Activated naive CD4-positive, alpha-beta T cell treated with anti-CD3 and anti-CD28 coated beads, Interleukin-2, amount 10 ng/mL, durations not matched to agents 5 hours and 36 hours (primary cell): ENCODE data around the gene SETX. TPM values are rescaled to one million over a fixed set of nuclear protein-coding genes. Genes with fewer than 3 reads are reported as not detected.

ENCODE experiments used
- total RNA-seq, 2 experiments: library from RNA; stranded (reverse); gene quantifications; one replicate each; pipeline ENCODE4 v1.2.3, GENCODE V29; 2021

The SETX gene, protein sequence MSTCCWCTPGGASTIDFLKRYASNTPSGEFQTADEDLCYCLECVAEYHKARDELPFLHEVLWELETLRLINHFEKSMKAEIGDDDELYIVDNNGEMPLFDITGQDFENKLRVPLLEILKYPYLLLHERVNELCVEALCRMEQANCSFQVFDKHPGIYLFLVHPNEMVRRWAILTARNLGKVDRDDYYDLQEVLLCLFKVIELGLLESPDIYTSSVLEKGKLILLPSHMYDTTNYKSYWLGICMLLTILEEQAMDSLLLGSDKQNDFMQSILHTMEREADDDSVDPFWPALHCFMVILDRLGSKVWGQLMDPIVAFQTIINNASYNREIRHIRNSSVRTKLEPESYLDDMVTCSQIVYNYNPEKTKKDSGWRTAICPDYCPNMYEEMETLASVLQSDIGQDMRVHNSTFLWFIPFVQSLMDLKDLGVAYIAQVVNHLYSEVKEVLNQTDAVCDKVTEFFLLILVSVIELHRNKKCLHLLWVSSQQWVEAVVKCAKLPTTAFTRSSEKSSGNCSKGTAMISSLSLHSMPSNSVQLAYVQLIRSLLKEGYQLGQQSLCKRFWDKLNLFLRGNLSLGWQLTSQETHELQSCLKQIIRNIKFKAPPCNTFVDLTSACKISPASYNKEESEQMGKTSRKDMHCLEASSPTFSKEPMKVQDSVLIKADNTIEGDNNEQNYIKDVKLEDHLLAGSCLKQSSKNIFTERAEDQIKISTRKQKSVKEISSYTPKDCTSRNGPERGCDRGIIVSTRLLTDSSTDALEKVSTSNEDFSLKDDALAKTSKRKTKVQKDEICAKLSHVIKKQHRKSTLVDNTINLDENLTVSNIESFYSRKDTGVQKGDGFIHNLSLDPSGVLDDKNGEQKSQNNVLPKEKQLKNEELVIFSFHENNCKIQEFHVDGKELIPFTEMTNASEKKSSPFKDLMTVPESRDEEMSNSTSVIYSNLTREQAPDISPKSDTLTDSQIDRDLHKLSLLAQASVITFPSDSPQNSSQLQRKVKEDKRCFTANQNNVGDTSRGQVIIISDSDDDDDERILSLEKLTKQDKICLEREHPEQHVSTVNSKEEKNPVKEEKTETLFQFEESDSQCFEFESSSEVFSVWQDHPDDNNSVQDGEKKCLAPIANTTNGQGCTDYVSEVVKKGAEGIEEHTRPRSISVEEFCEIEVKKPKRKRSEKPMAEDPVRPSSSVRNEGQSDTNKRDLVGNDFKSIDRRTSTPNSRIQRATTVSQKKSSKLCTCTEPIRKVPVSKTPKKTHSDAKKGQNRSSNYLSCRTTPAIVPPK (N-terminal part only)
- 10 to 100 TPM; 59.7 to 62.7 TPM for total RNA-seq

DNA sequence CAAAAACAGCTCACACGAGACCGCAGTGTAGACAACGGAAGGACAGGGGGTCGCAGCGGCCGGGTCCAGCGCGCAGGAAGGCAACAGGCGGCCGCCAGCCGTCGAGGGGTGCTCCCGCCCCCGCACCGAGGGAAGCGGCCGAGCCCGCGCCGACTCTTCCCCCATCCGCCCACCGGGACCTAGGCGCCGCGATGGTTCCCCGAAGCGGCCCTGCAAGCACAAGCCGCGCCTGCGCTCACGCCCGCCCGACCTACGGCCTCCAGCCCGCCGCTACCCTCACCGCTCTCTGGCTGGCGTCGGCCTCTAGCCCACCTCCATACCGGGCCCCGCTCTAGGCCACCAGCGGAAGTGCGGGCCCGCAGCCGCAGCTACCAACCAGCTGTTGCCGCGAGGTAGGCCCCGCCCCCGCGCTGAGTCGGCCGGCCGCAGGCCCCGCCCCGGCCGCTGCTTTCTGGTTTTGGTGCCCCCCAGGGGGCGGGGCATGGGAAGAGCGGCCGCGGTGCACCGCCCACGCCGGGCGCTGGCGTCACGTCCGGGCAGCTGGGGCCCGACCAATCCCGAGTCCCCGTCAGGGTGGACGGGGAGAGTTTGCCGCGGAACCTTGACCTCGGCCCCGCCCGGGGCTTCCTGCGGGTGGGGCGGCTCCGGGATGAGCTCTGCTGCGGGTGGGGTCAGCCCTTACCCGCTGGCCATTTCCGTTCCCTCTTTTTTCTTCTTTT is at the start of gene SETX:
Gene SETX (minus strand): TSS at position 350 of the 719 bp plus-strand sequence. CDS start 5,558 bp downstream, outside the sequence.

Other genes starting within 250 kb of the SETX start
- 1 to 10 TPM; 2.0 to 2.2 TPM for gene NTNG2, start 192.9 kb downstream of the SETX start, total RNA-seq
- 10 to 100 TPM; 23.6 to 26.2 TPM for gene TTF1, start 51.9 kb upstream of the SETX start, total RNA-seq
- gene CFAP77, start 55.2 kb upstream of the SETX start, total RNA-seq, result not detected
- gene BARHL1, start 227.6 kb upstream of the SETX start, total RNA-seq, result not detected